ENCODE results near the gene CCZ1. TPM values are rescaled to one million over a fixed set of nuclear protein-coding genes. Genes with fewer than 3 reads are reported as not detected.
"Not testable (repeated sequence)": the region's sequence is repeated elsewhere in the genome, so short reads cannot be mapped to it uniquely, and the experiment has no call there.

The CCZ1 gene
- 100 to 1,000 TPM; 108 to 116 TPM for total RNA-seq

DNA sequence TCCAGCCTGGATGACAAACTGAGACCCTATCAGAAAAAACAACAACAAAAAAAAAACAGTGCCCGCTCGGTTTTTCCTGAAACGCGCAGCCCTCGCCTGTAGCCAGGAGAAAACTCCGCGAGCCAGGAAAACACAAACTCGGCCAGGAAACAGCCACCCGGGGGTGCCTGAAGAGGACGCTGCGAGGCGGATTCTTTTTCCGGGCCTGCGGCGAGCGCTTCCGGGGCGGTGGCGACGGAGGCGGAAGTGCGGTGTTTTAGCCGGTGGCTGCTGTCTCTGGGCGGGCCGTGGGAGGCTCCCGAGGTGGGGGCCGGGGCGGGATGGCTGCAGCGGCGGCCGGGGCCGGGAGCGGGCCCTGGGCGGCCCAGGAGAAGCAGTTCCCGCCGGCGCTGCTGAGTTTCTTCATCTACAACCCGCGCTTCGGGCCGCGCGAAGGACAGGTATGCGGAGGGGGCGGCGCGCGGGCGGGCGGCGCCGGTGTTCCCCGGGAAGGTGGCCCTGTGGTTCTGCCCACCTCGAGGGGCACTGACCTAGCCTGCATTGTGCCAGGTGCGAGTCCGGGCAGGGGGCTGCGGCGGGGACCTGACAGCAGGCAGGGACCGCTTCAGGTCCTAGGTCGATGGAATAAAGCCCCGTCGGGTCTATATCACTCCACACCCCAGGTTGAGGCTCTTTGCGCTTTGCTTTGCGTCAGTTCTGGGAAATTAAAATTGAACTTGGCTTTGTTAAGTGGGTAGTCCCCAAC, at the start of gene CCZ1:
Gene CCZ1 (plus strand): TSS at position 254 of the 745 bp plus-strand sequence. CDS start 67 bp downstream, at position 321.
- POLR2A ChIA-PET = not testable (repeated sequence)

GRCh38 chr7:5850944-5851343, 47.6 kb upstream of the CCZ1 start:
- POLR2A ChIA-PET = no interaction called here
- CTCF ChIA-PET = no interaction called here
- no peak overlapping the region for H3K27ac Mint-ChIP-seq
- DNase-seq = no peak
- no peak overlapping the region for H3K4me3 Mint-ChIP-seq
- H3K9me3 Mint-ChIP-seq = no peaks in the 10 kb centered on the region
- no peaks in the 10 kb centered on the region for H3K4me1 Mint-ChIP-seq
- H3K36me3 Mint-ChIP-seq (ENCODE audit: low read depth) = no peaks in the 10 kb centered on the region
- H3K27me3 Mint-ChIP-seq = no peaks in the 10 kb centered on the region

More for the DNA sequence above, at the start of gene CCZ1:
- H3K27me3 Mint-ChIP-seq, H3K9me3 Mint-ChIP-seq, CTCF ChIA-PET: not testable (repeated sequence)
- H3K4me1 Mint-ChIP-seq = peaks cover 14% of the 10 kb centered on the region
- peaks cover 20% of the 10 kb centered on the region for H3K36me3 Mint-ChIP-seq (ENCODE audit: low read depth)
- H3K27ac Mint-ChIP-seq = peak within 1 kb of the TSS; percentile 88
- peak; percentile 93 for DNase-seq
- H3K4me3 Mint-ChIP-seq = peak within 1 kb of the TSS; percentile 82

DNA sequence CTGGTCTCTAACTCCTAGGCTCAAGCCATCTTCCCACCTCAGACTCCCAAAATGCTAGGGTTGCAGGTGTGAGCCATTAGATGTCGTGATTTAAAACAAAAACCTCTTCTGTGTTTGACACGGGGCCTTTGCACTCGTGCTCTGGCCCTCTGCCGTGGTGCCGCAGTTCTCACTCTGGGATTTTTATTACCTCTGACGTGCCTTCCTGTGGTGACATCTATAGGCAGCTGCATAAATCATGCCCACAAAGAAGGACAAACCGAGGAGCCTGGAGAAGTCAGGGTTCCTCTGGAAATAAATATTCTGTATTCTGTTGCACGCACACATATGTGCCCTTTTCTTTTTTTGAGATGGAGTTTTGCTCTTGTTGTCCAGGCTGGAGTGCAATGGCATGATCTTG, 43.8 kb upstream of the CCZ1 start:
- Mint-ChIP-seq H3K9me3 (no peaks in the 10 kb centered on the region), H3K4me3 (no peak overlapping the region), H3K27me3 (no peaks in the 10 kb centered on the region), H3K4me1 (peaks cover 28% of the 10 kb centered on the region), H3K27ac (no peak overlapping the region), H3K36me3 (ENCODE audit: low read depth) (no peaks in the 10 kb centered on the region)
- ChIA-PET POLR2A (no interaction called here), CTCF (no interaction called here)
- no peak for DNase-seq

DNA sequence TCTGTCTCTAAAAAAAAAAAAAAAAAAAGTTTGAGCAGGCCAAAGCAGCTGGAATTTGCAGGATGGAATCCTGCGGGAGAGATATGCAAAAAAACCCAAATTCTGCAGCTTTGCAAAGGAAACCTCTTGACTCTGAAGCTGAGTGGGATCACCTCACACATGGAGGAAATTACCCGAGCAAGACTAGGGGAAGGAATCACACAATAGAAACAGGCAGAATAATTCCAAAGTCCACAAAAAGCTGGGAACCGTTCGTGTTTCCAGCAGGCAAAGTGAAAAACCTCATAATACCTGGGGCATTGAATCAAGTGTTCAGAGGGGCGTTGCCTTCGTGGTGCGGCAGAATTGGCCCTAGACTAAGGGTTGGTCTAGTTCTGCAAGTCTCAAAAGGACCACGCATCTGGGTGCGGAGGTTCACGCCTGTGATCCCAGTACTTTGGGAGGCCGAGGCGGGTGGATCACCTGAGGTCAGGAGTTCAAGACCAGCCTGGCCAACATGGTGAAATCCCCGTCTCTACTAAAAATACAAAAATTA, 41.4 kb upstream of the CCZ1 start:
- POLR2A ChIA-PET = interaction anchor here (0.6 to 1.2 kb wide), 5 partner anchors 21 to 493 kb away, joined by 3 to 4 read pairs (median 3); no protein-coding TSS in a partner anchor
- H3K4me3 Mint-ChIP-seq; H3K27ac Mint-ChIP-seq; H3K27me3 Mint-ChIP-seq; H3K36me3 Mint-ChIP-seq (ENCODE audit: low read depth); H3K9me3 Mint-ChIP-seq; DNase-seq: not testable (repeated sequence)
- H3K4me1 Mint-ChIP-seq = peaks cover 28% of the 10 kb centered on the region
- CTCF ChIA-PET = interaction anchor here (0.6 to 3.0 kb wide), 17 partner anchors 11 to 466 kb away, joined by 3 to 19 read pairs (median 4); partner anchors contain the start of genes AIMP2 and PMS2

GRCh38 chr7:5858494-5858893, 40.0 kb upstream of the CCZ1 start:
- H3K9me3 Mint-ChIP-seq; H3K36me3 Mint-ChIP-seq (ENCODE audit: low read depth); H3K27me3 Mint-ChIP-seq; POLR2A ChIA-PET; CTCF ChIA-PET; H3K4me3 Mint-ChIP-seq: not testable (repeated sequence)
- DNase-seq = peak; percentile 63
- H3K27ac Mint-ChIP-seq = peak overlapping the region; percentile 38
- peaks cover 28% of the 10 kb centered on the region for H3K4me1 Mint-ChIP-seq

DNA sequence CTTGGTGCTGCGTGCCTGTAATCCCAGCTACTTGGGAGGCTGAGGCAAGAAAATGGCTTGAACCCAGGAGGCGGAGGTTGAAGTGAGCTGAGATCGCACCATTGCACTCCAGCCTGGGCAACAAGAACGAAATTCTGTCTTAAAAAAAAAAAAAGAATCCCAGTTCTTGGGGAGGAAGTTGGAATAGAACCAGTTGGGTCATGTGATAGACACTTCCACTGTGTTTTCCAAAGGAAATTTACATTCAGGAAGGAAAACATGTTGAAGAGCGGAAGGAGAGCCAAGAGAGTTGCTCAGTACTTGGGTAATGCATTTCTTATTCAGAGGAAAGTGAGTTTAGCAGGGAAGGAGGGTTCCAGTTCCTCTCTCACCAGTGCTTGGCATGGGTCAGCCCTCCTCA, 37.3 kb upstream of the CCZ1 start:
- H3K9me3 Mint-ChIP-seq; H3K27ac Mint-ChIP-seq; H3K4me3 Mint-ChIP-seq; DNase-seq; CTCF ChIA-PET; POLR2A ChIA-PET; H3K36me3 Mint-ChIP-seq (ENCODE audit: low read depth); H3K27me3 Mint-ChIP-seq: not testable (repeated sequence)
- H3K4me1 Mint-ChIP-seq = peaks cover 28% of the 10 kb centered on the region

DNA sequence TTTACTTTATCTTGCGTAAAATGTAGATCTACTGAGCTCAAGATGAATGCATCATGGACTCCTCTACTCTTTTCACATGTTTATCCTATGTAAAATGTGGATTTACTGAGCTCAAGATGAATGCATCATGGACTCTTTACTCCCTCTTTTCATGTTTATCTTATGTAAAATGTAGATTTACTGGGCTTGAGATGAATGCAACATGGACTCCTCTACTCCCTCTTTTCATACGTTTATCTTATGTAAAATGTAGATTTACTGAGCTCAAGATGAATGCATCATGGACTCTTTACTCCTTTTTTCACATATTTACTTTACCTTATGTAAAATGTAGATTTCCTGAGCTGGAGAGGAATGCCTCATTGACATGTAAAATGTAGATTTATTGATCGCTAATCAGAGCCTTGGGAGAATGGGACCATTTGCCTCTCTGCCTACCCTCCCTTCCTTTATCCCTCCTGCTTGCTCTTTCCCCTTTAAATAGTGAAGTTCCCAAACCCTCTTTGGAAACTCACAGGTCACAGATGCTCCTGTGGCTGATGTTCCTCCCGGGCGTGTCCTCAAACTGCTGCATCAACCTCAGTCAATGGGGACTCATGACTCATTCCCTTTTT, 35.7 kb upstream of the CCZ1 start:
- CTCF ChIA-PET = interaction anchor here (1.0 kb wide), 1 partner anchor 40 kb away, joined by 3 read pairs; no protein-coding TSS in a partner anchor
- H3K4me3 Mint-ChIP-seq, POLR2A ChIA-PET: not testable (repeated sequence)

GRCh38 chr7:5865279-5865931, 33.1 kb upstream of the CCZ1 start:
- CTCF ChIA-PET; H3K36me3 Mint-ChIP-seq (ENCODE audit: low read depth); H3K27me3 Mint-ChIP-seq; H3K4me3 Mint-ChIP-seq; POLR2A ChIA-PET; H3K4me1 Mint-ChIP-seq; H3K9me3 Mint-ChIP-seq; DNase-seq; H3K27ac Mint-ChIP-seq: not testable (repeated sequence)

More for the DNA sequence above, 35.7 kb upstream of the CCZ1 start:
- H3K27ac Mint-ChIP-seq; H3K36me3 Mint-ChIP-seq (ENCODE audit: low read depth); DNase-seq; H3K27me3 Mint-ChIP-seq; H3K9me3 Mint-ChIP-seq: not testable (repeated sequence)
- H3K4me1 Mint-ChIP-seq = peaks cover 16% of the 10 kb centered on the region

DNA sequence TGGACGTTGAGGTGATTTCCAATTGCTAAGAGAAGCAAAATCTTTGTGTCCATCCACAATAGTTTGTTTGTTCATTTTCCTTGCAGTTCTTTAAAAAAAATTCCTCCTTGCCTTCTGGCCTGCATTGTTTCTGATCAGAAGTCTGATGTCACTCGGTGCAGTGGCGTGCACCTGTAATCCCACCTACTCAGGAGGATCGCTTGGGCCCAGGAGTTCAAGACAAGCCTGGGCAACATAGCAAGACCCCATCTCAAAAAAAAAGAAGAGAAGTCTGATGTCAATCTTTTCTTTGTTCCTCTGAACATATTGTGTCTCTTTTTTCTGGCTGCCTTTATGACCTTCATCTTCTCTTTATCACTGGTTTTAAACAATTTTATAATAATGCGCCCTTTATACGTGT, 31.5 kb upstream of the CCZ1 start:
- Mint-ChIP-seq H3K27ac (no peak overlapping the region), H3K4me3 (no peak overlapping the region), H3K27me3 (peaks cover 2% of the 10 kb centered on the region), H3K4me1 (no peaks in the 10 kb centered on the region), H3K9me3 (no peaks in the 10 kb centered on the region), H3K36me3 (ENCODE audit: low read depth) (no peaks in the 10 kb centered on the region)
- DNase-seq = no peak
- ChIA-PET POLR2A (no interaction called here), CTCF (interaction anchor here (2.5 kb wide), 1 partner anchor 10 kb away, joined by 9 read pairs; no protein-coding TSS in a partner anchor)

- H3K4me3 Mint-ChIP-seq; POLR2A ChIA-PET; H3K36me3 Mint-ChIP-seq (ENCODE audit: low read depth); H3K27me3 Mint-ChIP-seq; H3K4me1 Mint-ChIP-seq; DNase-seq; H3K27ac Mint-ChIP-seq; H3K9me3 Mint-ChIP-seq: not testable (repeated sequence)
- CTCF ChIA-PET = interaction anchor here (2.5 kb wide), 1 partner anchor 12 kb away, joined by 9 read pairs; no protein-coding TSS in a partner anchor
Observed at GRCh38 chr7:5868928-5869341, 29.6 kb upstream of the CCZ1 start.

GRCh38 chr7:5869691-5870090, 28.8 kb upstream of the CCZ1 start:
- peaks cover 2% of the 10 kb centered on the region for H3K27me3 Mint-ChIP-seq
- no peak overlapping the region for H3K27ac Mint-ChIP-seq
- no peak for DNase-seq
- H3K4me3 Mint-ChIP-seq = no peak overlapping the region
- H3K4me1 Mint-ChIP-seq = no peaks in the 10 kb centered on the region
- H3K9me3 Mint-ChIP-seq = no peaks in the 10 kb centered on the region
- ChIA-PET POLR2A (no interaction called here), CTCF (interaction anchor here (0.5 kb wide), 1 partner anchor 373 kb away, joined by 3 read pairs; no protein-coding TSS in a partner anchor)
- no peaks in the 10 kb centered on the region for H3K36me3 Mint-ChIP-seq (ENCODE audit: low read depth)

- POLR2A ChIA-PET = no interaction called here
Observed at GRCh38 chr7:5870311-5870710, 28.2 kb upstream of the CCZ1 start.

DNA sequence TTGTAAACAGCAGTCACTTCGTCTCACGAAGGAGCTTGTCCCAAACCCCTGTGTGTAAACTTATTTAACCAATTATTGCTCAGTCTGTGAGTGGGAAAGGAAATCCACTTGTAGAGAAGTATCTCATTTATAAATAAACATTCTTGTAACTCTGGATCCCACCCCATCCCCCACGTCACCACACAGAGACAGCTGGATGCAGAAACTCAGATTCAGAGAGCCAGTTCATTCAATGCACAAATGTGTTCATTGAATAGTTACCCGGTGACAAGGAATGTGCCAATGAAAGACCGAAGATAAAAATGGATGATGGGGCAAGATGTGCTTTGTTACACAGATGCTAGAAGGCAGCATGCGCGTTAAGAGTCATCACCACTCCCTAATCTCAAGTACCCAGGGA, 26.2 kb upstream of the CCZ1 start:
- H3K4me3 Mint-ChIP-seq = no peak overlapping the region
- POLR2A ChIA-PET = no interaction called here

More at GRCh38 chr7:5870311-5870710, 28.2 kb upstream of the CCZ1 start:
- CTCF ChIA-PET = no interaction called here
- no peaks in the 10 kb centered on the region for H3K4me1 Mint-ChIP-seq
- peaks cover 2% of the 10 kb centered on the region for H3K27me3 Mint-ChIP-seq
- H3K27ac Mint-ChIP-seq = no peak overlapping the region
- H3K9me3 Mint-ChIP-seq = no peaks in the 10 kb centered on the region
- no peaks in the 10 kb centered on the region for H3K36me3 Mint-ChIP-seq (ENCODE audit: low read depth)
- no peak overlapping the region for H3K4me3 Mint-ChIP-seq
- DNase-seq = no peak

More for the DNA sequence above, 26.2 kb upstream of the CCZ1 start:
- Mint-ChIP-seq H3K27me3 (no peaks in the 10 kb centered on the region), H3K36me3 (ENCODE audit: low read depth) (no peaks in the 10 kb centered on the region), H3K4me1 (no peaks in the 10 kb centered on the region), H3K27ac (no peak overlapping the region), H3K9me3 (no peaks in the 10 kb centered on the region)
- CTCF ChIA-PET = no interaction called here
- no peak for DNase-seq

Measured in activated CD4-positive, alpha-beta memory T cell treated with anti-CD3 and anti-CD28 coated beads, Interleukin-2, amount 10 ng/mL, durations not matched to agents 7 days and 5 days (primary cell).